HUES64 (cell line): ENCODE results near the gene CROCC.
A peak's percentile ranks its signal among the peaks of the same experiment; 100 is the strongest.

Experiments used
- H3K27ac ChIP-seq: 2 replicates; pipeline ENCODE4 v1.7.0; 2013; ENCODE audit warnings: low read depth, low read length, inconsistent platforms
- H3K27me3 ChIP-seq: 2 replicates; pipeline ENCODE4 v1.6.1; 2013; ENCODE audit warnings: mild to moderate bottlenecking, low read length; ENCODE audit not compliant: insufficient read depth
- H3K36me3 ChIP-seq: 2 replicates; pipeline ENCODE4 v1.6.1; 2013; ENCODE audit warnings: mild to moderate bottlenecking, low read length; ENCODE audit not compliant: insufficient read depth
- H3K4me1 ChIP-seq: 2 replicates; pipeline ENCODE4 v1.6.1; 2013; ENCODE audit warnings: mild to moderate bottlenecking, low read length, moderate library complexity; ENCODE audit not compliant: insufficient read depth
- H3K4me3 ChIP-seq: 2 replicates; pipeline ENCODE4 v1.5.1; 2013; ENCODE audit warnings: mild to moderate bottlenecking, low read length, moderate library complexity
- H3K9ac ChIP-seq: 2 replicates; pipeline ENCODE4 v1.6.1; 2013; ENCODE audit warnings: mild to moderate bottlenecking, low read depth, low read length
- H3K9me3 ChIP-seq: 2 replicates; pipeline ENCODE4 v1.6.1; 2013; ENCODE audit warnings: low read depth, low read length; ENCODE audit not compliant: insufficient read depth
- WGBS: fragments of 150-250, 120-280 bp; methylation state at CpG from one replicate; pipeline ENCODE4 v1.1.7; 2013; ENCODE audit warnings: missing lambda C conversion rate; 5-methylcytosine and 5-hydroxymethylcytosine counted together

CROCC gene

DNA sequence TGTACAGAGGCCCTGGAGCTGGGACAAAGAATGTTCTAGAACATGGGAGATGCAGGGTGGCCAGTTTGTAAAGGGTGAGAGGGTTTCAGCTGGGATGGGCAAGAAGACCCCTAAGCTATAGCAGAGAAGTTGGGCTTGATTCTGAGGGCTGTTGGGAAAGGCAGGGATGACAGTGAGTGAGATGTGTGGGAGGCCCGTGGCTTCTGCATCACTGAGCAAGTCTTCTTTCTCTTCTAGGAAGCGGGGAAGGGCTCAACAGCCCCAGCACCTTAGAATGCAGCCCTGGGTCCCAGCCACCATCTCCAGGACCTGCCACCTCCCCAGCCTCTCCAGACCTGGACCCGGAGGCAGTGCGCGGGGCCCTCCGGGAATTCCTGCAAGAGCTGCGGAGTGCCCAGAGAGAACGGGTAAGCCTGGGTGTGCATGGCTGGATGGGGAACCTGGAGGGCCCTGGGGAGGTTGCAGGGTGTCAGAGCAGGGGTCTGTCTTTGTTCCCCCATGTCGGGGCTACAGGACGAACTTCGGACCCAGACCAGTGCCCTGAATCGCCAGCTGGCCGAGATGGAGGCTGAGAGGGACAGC, 43.8 kb downstream of the CROCC start:
- H3K27ac ChIP-seq, result no peak overlapping the region
- H3K9me3 ChIP-seq, result no peaks in the 10 kb centered on the region

GRCh38 chr1:16966282-16966681, 44.6 kb downstream of the CROCC start:
- H3K4me1 ChIP-seq, result no peaks in the 10 kb centered on the region
- 96% methylated on average over 22 of the region's 22 CpGs for WGBS
- H3K4me3 ChIP-seq, result no peak overlapping the region
- H3K36me3 ChIP-seq, result peaks cover 30% of the 10 kb centered on the region
- no peaks in the 10 kb centered on the region for H3K27me3 ChIP-seq
- no peak overlapping the region for H3K9ac ChIP-seq
- H3K9me3 ChIP-seq, result no peaks in the 10 kb centered on the region
- no peak overlapping the region for H3K27ac ChIP-seq

More for the DNA sequence above, 43.8 kb downstream of the CROCC start:
- H3K36me3 ChIP-seq, result peaks cover 23% of the 10 kb centered on the region
- H3K4me1 ChIP-seq, result no peaks in the 10 kb centered on the region
- H3K9ac ChIP-seq, result no peak overlapping the region
- H3K4me3 ChIP-seq, result no peak overlapping the region
- WGBS, result 97% methylated on average over 13 of the region's 13 CpGs
- H3K27me3 ChIP-seq, result no peaks in the 10 kb centered on the region

DNA sequence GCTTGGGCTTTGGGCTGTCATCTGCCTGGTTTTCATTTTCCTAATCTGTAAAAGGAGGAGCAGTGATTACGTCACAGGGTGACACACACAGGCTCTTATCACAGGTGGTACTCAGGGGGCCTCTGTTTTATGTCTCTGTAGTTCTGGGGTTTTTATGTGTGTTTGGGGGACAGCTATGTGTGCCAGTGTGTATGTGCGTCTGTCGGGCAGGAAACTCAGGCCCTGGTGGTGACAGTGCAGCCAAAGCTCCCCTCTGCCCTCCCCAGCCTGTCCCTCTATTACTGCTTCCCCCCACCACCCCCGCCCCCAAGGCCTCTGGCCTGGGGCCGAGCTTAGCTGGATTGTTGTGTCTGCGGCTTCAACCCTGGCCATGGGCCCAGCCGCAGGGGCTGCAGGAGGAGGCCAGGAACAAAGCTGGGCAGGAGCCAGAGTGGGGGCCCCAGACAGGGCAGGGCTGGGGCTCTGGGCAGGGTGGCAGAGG, 45.4 kb downstream of the CROCC start:
- Histone ChIP-seq H3K4me3 (no peak overlapping the region), H3K27me3 (no peaks in the 10 kb centered on the region), H3K36me3 (peaks cover 30% of the 10 kb centered on the region), H3K9ac (no peak overlapping the region), H3K27ac (no peak overlapping the region), H3K4me1 (peaks cover 7% of the 10 kb centered on the region; the same call in 1 of the 2 replicates), H3K9me3 (no peaks in the 10 kb centered on the region)
- WGBS, result 78% methylated on average over 7 of the region's 7 CpGs

DNA sequence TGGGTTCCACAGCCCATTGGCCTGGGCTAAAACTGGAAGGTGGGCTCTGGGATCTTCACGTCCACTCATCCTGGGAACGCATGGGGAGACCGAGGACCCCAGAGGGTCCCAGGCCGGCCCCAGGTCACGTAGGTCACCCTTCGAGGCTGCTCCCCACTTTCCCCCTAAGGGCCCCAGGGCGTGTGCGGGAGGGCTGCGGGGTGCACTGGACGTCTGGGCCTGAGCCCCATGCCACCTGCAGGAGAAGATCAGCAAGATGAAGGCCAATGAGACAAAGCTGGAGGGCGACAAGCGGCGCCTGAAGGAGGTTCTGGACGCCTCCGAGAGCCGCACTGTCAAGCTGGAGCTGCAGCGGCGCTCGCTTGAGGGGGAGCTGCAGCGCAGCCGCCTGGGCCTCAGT, 46.2 kb downstream of the CROCC start:
- peaks cover 36% of the 10 kb centered on the region for H3K36me3 ChIP-seq
- H3K9me3 ChIP-seq, result no peaks in the 10 kb centered on the region
- no peak overlapping the region for H3K4me3 ChIP-seq
- H3K4me1 ChIP-seq, result peaks cover 8% of the 10 kb centered on the region; the same call in 1 of the 2 replicates
- WGBS, result 96% methylated on average over 21 of the region's 21 CpGs
- no peaks in the 10 kb centered on the region for H3K27me3 ChIP-seq
- H3K9ac ChIP-seq, result no peak overlapping the region
- no peak overlapping the region for H3K27ac ChIP-seq

DNA sequence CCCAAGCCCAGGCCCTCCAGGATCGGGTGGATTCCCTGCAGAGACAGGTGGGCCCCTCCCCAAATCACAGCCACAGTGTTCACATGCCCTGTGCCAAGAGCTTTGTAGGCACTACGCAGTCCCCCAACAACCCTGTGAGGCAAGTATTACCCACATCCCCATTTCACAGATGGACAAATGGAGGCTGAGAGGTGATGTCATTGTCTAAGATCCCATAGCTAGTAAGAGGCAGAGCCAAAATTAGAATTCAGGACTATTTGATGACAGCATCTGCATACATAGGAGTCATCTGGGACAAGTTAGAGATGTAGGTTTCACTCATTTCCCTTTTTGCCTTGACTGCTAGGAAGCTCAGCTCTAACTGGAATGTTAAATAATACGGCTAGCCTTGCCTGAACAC, 46.6 kb downstream of the CROCC start:
- Histone ChIP-seq H3K9ac (no peak overlapping the region), H3K4me3 (no peak overlapping the region), H3K36me3 (peaks cover 40% of the 10 kb centered on the region), H3K4me1 (peaks cover 8% of the 10 kb centered on the region; the same call in 1 of the 2 replicates), H3K27ac (no peak overlapping the region), H3K27me3 (no peaks in the 10 kb centered on the region), H3K9me3 (no peaks in the 10 kb centered on the region)
- 96% methylated on average over 3 of the region's 3 CpGs for WGBS

DNA sequence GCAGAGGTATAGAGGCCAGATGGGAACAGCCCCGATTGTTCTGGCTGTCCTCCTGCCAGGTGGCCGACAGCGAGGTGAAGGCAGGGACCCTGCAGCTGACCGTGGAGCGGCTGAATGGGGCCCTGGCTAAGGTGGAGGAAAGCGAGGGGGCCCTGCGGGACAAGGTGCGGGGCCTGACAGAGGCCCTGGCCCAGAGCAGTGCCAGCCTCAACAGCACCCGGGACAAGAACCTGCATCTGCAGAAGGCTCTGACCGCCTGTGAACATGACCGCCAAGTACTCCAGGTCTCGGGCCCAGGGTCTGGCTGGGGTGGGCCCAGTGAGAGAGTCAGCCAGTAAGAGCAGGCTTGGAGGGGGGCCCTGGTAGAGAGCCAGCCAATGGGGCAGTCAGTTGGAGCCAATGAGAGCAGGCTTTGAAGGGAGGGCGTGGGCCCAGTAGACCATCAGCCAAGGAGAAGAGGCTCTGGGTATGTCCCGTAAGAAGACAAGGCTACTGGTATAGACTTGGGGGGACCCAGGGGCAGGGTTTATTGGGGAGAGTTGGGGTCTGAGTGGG, 47.4 kb downstream of the CROCC start:
- Histone ChIP-seq H3K4me3 (no peak overlapping the region), H3K27me3 (no peaks in the 10 kb centered on the region), H3K27ac (no peak overlapping the region), H3K9me3 (no peaks in the 10 kb centered on the region), H3K4me1 (peaks cover 8% of the 10 kb centered on the region; the same call in 1 of the 2 replicates), H3K9ac (no peak overlapping the region), H3K36me3 (peaks cover 41% of the 10 kb centered on the region)
- WGBS, result 92% methylated on average over 14 of the region's 14 CpGs

GRCh38 chr1:16969651-16970050, 47.9 kb downstream of the CROCC start:
- 94% methylated on average over 12 of the region's 12 CpGs for WGBS
- Histone ChIP-seq H3K4me1 (peaks cover 8% of the 10 kb centered on the region; the same call in 1 of the 2 replicates), H3K27me3 (no peaks in the 10 kb centered on the region), H3K9ac (no peak overlapping the region), H3K27ac (no peak overlapping the region), H3K9me3 (no peaks in the 10 kb centered on the region), H3K4me3 (no peak overlapping the region), H3K36me3 (peaks cover 41% of the 10 kb centered on the region)

DNA sequence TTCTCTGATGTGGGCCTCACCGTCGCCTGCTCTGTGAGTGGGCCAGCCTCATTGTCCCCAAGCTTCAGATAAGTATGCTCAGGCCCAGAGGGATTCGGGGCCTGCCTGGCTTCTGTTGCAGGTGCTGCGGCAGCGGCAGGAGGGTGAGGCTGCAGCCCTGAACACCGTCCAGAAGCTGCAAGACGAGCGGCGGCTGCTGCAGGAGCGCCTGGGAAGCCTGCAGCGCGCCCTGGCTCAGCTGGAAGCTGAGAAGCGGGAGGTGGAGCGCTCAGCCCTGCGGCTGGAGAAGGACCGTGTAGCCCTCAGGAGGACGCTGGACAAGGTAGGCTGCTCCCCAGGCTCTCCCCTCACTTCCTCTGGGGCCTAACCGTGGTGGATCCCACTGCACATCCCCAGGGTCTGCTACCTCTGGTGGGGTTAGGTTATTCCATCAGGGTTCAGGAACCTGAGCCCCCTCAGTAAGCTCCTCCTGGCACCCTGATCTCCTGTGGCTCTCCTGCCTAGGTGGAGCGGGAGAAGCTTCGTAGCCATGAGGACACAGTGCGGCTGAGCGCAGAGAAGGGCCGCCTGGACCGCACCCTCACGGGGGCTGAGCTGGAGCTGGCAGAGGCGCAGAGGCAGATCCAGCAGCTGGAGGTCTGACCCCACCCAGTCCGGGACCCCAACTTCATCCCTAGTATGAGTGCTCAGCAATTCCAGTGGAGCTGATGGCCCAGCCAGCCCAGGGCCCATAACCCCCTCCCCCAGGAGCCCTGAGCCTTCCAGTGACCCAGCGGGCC, 48.6 kb downstream of the CROCC start:
- Histone ChIP-seq H3K27me3 (no peaks in the 10 kb centered on the region), H3K36me3 (peaks cover 42% of the 10 kb centered on the region), H3K9ac (no peak overlapping the region), H3K27ac (no peak overlapping the region), H3K4me1 (peaks cover 8% of the 10 kb centered on the region; the same call in 1 of the 2 replicates), H3K9me3 (no peaks in the 10 kb centered on the region), H3K4me3 (no peak overlapping the region)
- 94% methylated on average over 28 of the region's 28 CpGs for WGBS

DNA sequence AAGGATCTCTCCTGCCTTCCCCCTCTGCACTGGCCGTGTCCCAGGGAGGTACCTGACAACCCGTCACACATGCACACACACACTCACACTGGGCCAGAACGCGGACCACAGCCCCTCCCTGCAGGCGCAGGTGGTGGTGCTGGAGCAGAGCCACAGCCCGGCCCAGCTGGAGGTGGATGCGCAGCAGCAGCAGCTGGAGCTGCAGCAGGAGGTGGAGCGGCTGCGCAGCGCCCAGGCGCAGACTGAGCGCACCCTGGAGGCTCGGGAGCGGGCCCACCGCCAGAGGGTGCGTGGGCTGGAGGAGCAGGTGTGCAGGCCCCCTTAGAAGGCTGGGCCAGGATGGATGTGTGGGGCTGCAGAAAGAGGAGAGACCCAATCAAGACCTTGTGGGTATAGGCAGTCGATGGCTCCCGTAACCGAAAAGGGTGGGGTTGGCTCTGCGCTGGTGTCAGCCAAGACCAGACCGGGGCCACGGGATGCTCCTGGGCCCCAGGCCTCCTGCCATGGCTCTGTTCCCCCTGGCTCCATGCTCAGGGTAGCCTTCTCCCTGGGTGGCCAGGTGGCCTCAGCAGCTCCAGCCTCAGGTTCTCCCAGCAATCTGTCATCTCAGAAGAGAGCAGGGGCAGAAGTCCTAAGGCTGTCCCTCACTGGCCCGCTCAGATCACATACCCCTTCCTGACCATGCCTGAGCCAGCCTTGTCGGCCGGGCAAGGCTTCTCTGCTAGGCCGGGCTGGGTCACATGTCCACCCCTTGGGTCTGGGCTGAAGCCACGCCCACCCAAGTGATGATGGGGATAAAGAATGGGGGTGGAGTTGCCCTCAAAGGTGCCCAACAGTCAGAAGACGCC, 49.8 kb downstream of the CROCC start:
- H3K4me3 ChIP-seq, result no peak overlapping the region
- H3K27me3 ChIP-seq, result no peaks in the 10 kb centered on the region
- H3K9me3 ChIP-seq, result no peaks in the 10 kb centered on the region
- peaks cover 42% of the 10 kb centered on the region for H3K36me3 ChIP-seq
- H3K9ac ChIP-seq, result 0 out of 2 replicates have a peak overlapping the region, but pooled peaks have one; percentile 24
- H3K27ac ChIP-seq, result peak overlapping the region; percentile 54; the same call in 1 of the 2 replicates
- 88% methylated on average over 28 of the region's 28 CpGs for WGBS
- peaks cover 8% of the 10 kb centered on the region; the same call in 1 of the 2 replicates for H3K4me1 ChIP-seq

- H3K4me3 ChIP-seq, result no peak overlapping the region
- no peaks in the 10 kb centered on the region for H3K9me3 ChIP-seq
- H3K4me1 ChIP-seq, result peaks cover 8% of the 10 kb centered on the region; the same call in 1 of the 2 replicates
- 91% methylated on average over 11 of the region's 11 CpGs for WGBS
- H3K9ac ChIP-seq, result 0 out of 2 replicates have a peak overlapping the region, but pooled peaks have one; percentile 24
- H3K36me3 ChIP-seq, result peaks cover 45% of the 10 kb centered on the region
- no peaks in the 10 kb centered on the region for H3K27me3 ChIP-seq
- peak overlapping the region; percentile 54 for H3K27ac ChIP-seq
Observed at GRCh38 chr1:16972189-16972895, 50.6 kb downstream of the CROCC start.
